Hematopoietic multipotent progenitor cell treated with erythropoietin and hydrocortisone succinate and interleukin-3 and kit ligand, for 17 days (in vitro differentiated cells): ENCODE results near the gene PALD1.
"Not testable (repeated sequence)": the region's sequence is repeated elsewhere in the genome, so short reads cannot be mapped to it uniquely, and the experiment has no call there.

ENCODE experiments used
- DNase-seq: peaks from one replicate; pipeline ENCODE4 v3.0.0-alpha.2; 2015; ENCODE audit warnings: low spot score

PALD1 gene

DNA sequence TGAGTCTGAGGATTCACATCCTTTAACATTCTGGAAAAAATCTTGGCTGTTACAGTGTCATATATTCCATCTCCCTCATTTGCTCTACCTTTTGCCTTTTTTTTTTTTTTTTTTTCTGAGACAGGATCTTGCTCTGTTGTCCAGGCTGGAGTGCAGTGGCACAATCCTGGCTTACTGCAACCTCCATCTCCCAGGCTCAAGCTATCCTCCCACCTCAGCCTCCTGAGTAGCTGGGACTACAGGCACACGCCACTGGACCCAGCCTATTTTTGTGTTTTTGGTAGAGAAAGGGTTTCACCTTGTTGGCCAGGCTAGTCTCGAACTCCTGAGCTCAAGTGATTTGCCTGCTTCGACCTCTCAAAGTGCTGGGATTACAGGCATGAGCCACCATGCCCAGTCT, 135.8 kb downstream of the PALD1 start:
- not testable (repeated sequence) for DNase-seq

DNA sequence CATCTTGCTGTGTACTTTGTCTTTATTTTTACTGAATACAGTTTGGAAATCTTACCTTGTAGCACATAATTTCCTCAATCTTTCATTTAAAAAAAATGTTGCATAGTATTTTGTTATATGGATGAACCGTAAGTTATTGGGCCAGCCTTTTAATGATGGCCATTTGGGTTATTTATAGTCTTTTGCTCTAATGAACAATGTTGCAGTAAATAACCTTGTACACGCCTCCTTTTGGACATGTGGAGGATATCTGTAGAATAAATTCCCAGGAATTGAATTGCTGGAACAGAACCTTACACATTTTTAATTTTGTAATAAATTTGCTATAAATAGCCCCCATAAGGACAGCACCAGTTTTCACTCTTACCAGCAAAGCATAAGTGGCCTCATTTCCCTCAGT, 136.6 kb downstream of the PALD1 start:
- no peak for DNase-seq

DNA sequence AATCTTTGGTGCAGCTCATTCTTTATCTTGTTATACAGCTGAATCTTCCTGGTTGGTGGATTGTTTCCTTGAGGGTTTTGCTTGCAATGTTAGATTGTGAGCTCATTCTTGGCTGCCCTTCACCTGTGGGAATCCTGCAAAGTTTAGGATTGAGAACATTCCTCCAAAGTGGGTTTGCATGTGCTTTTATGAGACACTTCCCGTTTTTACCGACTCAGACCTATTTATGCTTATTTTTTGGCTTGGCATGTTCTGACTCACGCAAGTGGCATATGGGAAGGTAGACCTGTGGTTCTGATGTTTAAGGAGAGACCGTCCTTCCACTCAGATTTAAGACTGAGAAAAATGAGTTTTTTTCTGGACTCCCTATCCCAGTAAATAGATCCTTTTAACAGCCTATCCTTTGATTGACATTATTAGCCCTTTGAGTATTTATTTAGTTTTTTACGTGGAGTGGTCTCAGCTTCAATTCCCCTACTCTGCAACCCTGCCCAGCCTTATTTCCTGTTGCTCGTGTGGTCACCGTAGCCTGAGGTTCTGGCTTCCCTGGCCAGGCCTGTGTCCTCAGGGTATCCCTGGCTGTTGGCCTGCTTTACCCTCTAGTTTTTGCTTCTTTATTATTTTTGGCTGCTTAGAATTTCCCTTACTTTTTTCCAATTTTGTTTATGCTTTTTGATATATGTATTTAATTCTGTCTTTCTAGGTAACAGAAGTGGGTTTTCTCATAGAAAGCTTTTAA, 137.4 kb downstream of the PALD1 start:
- DNase-seq, result no peak

DNA sequence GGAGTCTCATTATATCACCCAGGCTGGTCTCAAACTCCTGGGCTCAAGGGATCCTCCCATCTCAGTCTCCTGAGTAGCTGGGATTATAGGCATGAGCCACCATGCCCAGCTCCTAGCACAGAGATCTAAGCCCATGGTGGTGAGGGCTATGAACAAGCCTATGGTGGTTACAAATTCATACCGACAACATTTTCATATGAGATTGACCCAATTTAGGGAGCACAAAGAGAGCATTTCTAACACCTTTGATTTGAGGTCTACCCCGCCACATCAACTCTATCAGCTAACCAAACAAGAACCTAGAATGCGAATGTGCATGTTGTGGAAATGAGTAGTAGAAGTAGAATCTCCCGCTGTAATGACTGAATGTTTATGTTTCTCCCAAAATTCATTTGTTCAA, 138.2 kb downstream of the PALD1 start:
- no peak for DNase-seq
